Measurements from ENCODE around the gene BMERB1.

DNA sequence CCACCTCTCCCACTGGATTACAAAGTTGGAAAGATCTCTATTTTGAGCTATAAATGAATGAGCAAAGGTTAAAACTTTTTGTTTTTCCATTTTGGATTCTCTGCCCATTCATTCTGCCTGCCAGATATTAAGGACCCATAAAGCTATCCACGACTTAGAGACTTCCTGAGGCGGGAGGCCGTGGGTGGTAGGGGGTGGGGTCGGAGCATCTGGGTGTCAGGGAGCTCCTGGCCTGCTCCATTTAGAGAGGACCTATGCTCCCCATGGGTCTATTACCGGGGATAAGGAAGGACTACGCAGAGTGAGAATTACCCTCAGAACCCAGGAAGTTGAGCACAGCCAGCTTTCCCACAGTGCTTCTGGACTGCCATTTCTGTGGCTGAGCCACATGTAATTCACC is 162.7 kb downstream of the BMERB1 start:
- TF ChIP-seq, protein P1, sequence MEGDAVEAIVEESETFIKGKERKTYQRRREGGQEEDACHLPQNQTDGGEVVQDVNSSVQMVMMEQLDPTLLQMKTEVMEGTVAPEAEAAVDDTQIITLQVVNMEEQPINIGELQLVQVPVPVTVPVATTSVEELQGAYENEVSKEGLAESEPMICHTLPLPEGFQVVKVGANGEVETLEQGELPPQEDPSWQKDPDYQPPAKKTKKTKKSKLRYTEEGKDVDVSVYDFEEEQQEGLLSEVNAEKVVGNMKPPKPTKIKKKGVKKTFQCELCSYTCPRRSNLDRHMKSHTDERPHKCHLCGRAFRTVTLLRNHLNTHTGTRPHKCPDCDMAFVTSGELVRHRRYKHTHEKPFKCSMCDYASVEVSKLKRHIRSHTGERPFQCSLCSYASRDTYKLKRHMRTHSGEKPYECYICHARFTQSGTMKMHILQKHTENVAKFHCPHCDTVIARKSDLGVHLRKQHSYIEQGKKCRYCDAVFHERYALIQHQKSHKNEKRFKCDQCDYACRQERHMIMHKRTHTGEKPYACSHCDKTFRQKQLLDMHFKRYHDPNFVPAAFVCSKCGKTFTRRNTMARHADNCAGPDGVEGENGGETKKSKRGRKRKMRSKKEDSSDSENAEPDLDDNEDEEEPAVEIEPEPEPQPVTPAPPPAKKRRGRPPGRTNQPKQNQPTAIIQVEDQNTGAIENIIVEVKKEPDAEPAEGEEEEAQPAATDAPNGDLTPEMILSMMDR (IDR thresholded peaks at IDR 0.05): no peak
- TF ChIP-seq POLR2A (IDR thresholded peaks at IDR 0.05): no peak
